Activated T-cell treated with anti-CD3 and anti-CD28 coated beads for 48 hours (primary cell): ENCODE results near the gene SSNA1.

Source experiments
- DNase-seq: peaks from one replicate; pipeline ENCODE4 v3.0.0-alpha.2; 2020; ENCODE audit warnings: low read depth

Gene SSNA1

DNA sequence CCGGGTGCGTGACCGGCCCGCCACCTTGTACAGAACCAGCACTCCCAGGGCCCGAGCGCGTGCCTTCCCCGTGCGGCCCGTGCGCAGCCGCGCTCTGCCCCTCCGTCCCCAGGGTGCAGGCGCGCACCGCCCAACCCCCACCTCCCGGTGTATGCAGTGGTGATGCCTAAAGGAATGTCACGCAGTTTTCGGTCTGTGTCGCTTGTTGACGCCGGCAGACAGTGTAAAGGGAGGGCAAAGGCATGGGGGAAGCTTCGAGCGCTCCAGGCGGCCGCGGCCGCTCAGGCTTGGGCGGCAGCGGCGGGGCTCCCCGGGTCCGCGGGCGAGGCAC lies 19.9 kb upstream of the SSNA1 start:
- DNase-seq, result no peak

DNA sequence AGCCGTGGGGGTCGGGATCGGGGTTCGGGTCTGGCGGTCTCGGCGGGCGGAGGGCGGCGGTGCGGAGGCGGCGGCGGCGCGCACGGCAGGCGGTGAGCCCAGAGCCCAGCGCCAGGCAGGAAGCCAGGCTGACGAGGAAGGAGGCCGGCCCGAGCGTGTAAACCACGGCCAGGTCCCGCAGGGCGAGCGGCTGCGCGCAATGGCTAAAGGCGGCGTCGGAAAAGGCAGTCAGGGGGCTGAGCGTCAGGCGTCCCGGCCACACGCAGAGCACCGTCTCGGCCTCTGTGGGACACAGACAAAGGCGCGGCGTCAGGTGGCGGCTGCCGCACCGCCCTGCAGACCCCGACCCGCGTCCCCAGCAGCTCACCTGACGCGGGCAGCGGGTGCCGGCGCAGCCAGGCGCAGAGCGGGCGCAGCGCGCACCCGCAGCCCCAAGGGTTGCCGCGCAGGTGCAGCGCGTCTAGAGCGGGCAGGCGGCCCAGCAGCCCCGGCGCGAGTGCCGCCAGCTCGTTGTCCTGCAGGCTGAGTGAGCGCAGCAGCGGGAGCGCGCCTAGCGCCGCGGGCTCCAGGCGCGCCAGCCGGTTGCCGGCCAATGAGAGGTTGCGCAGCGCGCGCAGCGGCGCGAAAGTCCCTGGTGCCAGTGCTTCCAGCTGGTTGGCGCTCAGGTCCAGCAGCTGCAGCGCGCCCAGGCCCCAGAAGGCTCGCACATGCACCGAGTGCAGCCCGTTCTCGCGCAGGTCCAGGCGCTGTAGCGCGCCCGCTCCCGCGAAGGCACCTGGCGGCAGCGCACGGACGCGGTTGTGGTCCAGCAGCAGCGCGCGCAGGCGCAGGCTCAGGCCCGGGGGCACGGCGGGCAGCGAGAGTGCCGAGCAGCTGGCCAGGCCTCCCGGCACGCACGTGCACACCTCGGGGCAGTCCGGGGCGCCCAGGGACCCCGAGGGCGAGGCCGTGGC lies 19.3 kb upstream of the SSNA1 start:
- no peak for DNase-seq

GRCh38 chr9:137169896-137170358 lies 18.5 kb upstream of the SSNA1 start, which contains the start of gene LRRC26:
Gene LRRC26 (minus strand): TSS chr9:137170051. CDS start chr9:137169943, 108 bp downstream.
- no peak for DNase-seq

DNA sequence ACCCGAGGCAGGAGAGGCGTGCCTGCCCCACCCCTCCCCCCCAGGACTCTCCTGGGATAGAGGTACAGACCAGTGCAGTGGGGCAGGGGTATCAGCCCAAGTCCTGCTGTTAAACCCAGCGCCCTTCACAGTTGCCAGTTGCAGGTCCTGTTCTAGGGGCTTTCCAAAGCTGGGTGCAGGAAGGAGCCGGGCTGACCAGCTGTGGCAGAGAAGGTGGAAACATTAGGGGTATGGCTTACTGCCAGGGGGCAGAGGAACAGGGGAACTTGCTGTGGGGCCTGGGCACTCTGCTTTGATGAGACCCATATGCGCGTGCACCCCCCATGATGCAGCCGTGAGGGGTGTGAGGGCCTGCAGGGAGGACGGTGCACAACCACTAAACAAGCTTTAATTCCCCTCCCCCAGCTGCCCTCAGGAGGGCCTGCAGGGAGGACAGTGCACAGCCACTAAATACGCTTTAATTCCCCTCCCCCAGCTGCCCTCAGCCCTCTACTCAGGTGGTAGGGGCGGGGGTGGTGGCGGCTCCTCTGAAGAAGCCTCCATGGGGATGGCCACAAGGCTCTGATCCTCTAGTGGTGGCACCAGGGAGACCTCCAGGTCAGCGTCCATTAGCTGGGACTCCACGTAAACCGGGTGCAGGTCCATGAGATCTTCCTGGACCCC lies 17.9 kb upstream of the SSNA1 start:
- DNase-seq, result no peak

- DNase-seq, result no peak
Observed at GRCh38 chr9:137171149-137171900, 17.2 kb upstream of the SSNA1 start.

DNA sequence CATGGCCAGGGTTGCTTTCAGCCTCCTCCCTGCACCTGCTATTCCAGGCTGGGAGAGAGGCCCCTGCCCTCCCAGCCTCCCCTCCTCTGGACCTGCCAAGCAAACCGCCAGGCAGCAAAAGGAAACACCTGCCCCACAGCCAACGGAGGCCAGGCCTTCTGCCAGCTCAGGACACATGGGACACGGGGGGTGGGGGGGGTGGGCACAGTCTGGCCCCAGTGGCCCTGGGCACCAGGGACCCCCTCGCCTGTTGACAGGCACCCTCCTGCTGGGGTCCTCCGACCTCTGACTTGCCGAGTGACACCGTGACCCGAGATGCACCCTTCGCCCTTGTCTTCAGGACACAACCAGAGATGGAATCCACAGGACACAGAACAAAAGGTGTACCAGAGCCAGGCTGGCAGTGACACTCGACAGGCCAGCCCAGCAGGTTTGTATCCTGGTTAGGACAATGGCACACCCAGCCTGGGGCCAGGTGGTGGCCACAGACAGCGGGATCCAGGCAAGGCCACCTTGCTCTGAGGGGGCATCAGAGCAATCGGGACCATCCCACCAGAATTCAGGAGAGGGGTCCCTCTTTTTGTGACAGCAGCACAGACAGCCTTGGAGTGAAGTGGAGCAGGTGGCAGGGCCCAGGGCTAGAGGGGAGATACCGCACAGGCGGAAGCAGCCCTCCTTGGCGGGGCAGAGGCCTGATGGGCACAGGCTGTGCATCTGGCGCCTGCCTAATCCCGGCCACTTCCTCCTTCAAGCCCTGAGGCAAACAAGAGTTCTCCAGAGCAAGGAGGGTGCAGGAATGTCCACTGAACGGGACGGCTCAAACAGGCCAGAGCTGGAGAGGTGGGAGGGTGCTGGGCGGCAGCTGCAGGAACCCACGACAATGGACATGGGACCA lies 15.3 kb upstream of the SSNA1 start:
- DNase-seq, result no peak

GRCh38 chr9:137173796-137174664 lies 14.4 kb upstream of the SSNA1 start:
- DNase-seq, result no peak

DNA sequence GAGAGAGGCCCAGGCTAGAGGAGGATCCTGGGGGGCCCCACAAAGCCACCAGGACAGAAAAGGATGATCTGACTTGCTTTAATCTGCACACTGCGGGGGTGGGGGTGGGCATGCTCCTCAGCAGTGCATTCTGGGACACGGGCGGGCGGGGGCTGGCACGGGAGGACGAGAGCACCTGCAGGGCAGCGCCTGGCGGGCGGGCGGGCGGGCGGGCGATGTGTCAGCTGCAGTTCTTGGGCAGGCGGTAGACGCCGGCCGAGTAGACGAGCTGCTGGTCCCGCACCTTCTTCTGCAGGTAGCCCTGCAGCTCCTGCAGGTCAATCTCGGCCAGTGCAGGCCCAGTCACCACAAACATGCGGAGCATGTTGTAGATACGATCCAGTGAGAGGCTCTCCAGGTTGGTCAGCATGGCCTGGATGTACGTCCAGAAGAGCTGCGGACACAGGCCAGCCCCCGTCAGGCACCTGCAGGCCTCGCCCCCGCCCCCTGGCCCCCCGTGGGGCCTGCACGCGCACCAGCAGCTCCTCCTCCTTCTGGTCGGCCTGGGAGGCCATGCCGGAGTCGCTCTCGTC lies 13.7 kb upstream of the SSNA1 start:
- DNase-seq, result no peak

DNA sequence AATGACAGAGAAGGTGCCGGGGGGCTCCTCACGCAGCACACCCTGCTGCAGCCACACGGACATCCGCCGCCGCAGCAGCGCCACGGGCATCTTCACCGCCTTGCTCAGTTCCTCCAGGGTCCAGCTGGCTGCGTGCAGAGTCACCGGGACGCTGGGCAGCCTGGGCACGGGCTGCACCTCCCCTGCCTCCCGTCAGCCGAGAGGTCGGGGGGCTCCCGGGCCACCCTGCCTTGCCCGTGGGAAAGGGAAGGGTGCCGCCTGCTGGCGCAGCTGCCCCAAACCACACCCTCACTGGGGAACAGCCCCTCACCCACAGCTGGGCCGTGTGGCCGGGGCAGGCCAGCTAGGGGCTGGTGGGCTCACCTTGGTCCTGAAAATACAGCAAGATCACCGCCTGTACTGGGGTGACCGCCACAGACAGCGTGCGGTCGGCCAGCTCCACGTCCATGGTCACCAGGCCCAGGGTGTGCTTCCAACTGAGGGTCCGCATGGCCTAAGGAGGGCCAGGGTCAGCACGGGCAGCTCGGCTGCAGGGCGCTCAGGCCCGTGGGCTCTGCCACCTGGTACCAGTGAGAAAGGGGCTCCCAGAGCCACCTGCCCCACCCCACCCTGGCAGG lies 13.0 kb upstream of the SSNA1 start:
- DNase-seq, result no peak

- no peak for DNase-seq
Observed at GRCh38 chr9:137176302-137177182, 11.9 kb upstream of the SSNA1 start.

GRCh38 chr9:137178201-137178938 lies 10.1 kb upstream of the SSNA1 start:
- no peak for DNase-seq

GRCh38 chr9:137178939-137179630 lies 9.4 kb upstream of the SSNA1 start:
- DNase-seq, result no peak

GRCh38 chr9:137179761-137180160 lies 8.7 kb upstream of the SSNA1 start:
- no peak for DNase-seq

DNA sequence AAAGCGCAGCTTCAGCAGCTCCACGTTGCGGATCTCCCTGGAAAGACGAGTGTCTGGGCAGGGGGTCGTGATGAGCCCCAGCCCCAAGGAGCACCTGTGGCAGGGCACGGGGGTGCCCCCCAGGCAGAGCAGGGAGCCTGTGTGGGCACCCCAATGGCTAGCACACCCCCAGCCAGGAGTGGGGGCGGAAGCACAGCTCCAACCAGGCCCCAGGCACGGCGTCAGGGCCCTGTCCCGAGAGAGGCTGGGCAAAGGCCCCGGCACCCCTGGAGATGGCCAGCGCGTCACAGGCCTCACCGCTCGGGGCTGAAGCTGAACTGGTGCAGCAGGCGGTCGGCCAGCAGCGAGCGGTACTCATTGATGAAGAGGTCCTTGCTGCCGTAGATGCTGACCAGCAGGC lies 8.0 kb upstream of the SSNA1 start:
- DNase-seq, result no peak

DNA sequence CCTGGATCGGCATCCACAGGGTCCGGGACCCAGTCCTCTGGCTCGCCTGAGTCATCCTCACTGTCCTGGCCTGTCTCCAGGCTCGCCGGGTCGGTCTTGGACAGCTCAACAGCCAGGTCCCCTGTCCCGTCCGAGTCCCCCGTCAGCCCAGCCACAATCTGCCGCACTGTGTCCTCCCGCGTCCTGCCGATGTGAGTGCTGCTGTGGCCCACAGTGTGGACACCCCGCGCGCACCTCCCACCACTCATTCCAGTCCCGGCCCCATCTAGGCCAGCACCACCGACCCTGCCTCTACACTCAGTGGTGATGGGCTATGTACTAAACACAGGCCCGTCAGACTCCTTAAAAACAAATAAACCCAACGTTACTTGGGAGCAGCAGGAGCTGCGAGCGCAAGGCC lies 6.8 kb upstream of the SSNA1 start:
- DNase-seq, result no peak

GRCh38 chr9:137182836-137183235 lies 5.6 kb upstream of the SSNA1 start:
- DNase-seq, result no peak

DNA sequence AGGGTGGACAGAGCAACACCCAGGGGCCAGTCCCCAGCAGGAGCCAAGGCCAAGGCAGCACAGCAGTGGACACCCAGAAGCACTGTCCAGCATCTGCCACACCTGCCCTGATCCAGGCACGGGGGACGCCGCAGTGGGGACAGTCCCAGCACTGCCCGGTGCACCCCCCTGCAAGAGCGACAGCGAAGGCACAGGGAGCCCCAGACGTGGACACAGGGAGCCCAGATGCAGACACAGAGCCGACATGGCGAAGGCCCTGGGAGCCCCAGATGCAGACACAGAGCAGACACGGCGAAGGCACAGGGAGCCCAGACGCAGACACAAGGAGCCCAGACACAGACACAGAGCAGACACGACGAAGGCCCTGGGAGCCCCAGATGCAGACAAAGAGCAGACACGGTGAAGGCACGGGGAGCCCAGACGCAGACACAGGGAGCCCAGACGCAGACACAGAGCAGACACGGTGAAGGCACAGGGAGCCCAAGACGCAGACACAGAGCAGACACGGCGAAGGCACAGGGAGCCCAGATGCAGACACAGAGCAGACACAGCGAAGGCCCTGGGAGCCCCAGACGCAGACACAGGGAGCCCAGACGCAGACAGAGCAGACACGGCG lies 4.4 kb upstream of the SSNA1 start:
- DNase-seq, result no peak
